Panc1 (cell line): Measurements from ENCODE around the gene BMI1. TPM values are rescaled to one million over a fixed set of nuclear protein-coding genes. Genes with fewer than 3 reads are reported as not detected.

Experiments used
- ATAC-seq: fragments of 200-7000 bp; cut with Tn5 transposase; 2 replicates; pipeline ENCODE4 v1.9.1; 2020; ENCODE audit warnings: mild to moderate bottlenecking, moderate library complexity
- BruUV-seq: library from RNA; stranded (reverse); fragments of 400-500 nt; replicated peaks from 2 replicates; lab custom pipeline; 2021; lab: Mats Ljungman, UMichigan
- CTCF ChIA-PET: fragments of 300-600 bp; sonication (Branson Sonifier 250); formaldehyde crosslinking; loops from one replicate; lab custom pipeline; 2022; ENCODE audit warnings: antibody characterized with exemption; lab: Charles Lee
- POLR2A ChIA-PET: fragments of 300-600 bp; sonication (Branson Sonifier 250); formaldehyde crosslinking; loops from one replicate; lab custom pipeline; 2022; ENCODE audit warnings: antibody characterized with exemption; lab: Charles Lee
- DNase-seq: peaks from one replicate; pipeline ENCODE4 v3.0.0-alpha.2; 2010; ENCODE audit warnings: low read depth, low spot score
- H3K27ac ChIP-seq: 2 replicates; pipeline ENCODE4 v1.5.1; 2011; ENCODE audit warnings: mild to moderate bottlenecking, low read length, inconsistent platforms
- H3K27me3 ChIP-seq: fragments of 200-500 bp; sonication (Bioruptor generic); 2 replicates; pipeline ENCODE4 v1.6.0; 2014; ENCODE audit warnings: low read length, inconsistent platforms; ENCODE audit not compliant: control insufficient read depth, insufficient read depth
- H3K36me3 ChIP-seq: fragments of 200-500 bp; sonication (Bioruptor generic); 2 replicates; pipeline ENCODE4 v1.5.1; 2014; ENCODE audit warnings: inconsistent platforms, mild to moderate bottlenecking, low read length, moderate library complexity; ENCODE audit not compliant: control insufficient read depth, insufficient read depth
- H3K4me1 ChIP-seq: 2 replicates; pipeline ENCODE4 v1.5.1; 2011; ENCODE audit warnings: inconsistent platforms, mild to moderate bottlenecking, low read length, moderate library complexity; ENCODE audit not compliant: control insufficient read depth, insufficient read depth
- H3K4me3 ChIP-seq, 2 experiments: 2 replicates each; pipeline ENCODE4 v1.5.1; 2011 to 2012; ENCODE audit warnings: low read depth in 2 of 2, low read length in 2 of 2, mild to moderate bottlenecking in 2 of 2, inconsistent platforms in 1 of 2, moderate library complexity in 1 of 2
- H3K9me3 ChIP-seq: fragments of 200-500 bp; sonication (Bioruptor generic); 2 replicates; pipeline ENCODE4 v1.5.1; 2014; ENCODE audit warnings: low read depth, mild to moderate bottlenecking, inconsistent platforms, low read length, moderate library complexity; ENCODE audit not compliant: control insufficient read depth, insufficient read depth
- POLR2AphosphoS5 ChIP-seq: IDR thresholded peaks from 2 replicates; pipeline ENCODE4 v1.6.1; 2012; ENCODE audit warnings: mild to moderate bottlenecking, low read depth, low read length, moderate library complexity
- SIN3A ChIP-seq: IDR thresholded peaks from 2 replicates; pipeline ENCODE4 v1.6.1; 2012; ENCODE audit warnings: low read depth, mild to moderate bottlenecking, low read length, moderate library complexity, borderline replicate concordance; ENCODE audit not compliant: insufficient read depth
- TCF7L2 ChIP-seq: IDR thresholded peaks from 2 replicates; pipeline ENCODE4 v1.6.1; 2011; ENCODE audit warnings: mild to moderate bottlenecking, low read depth, low read length, inconsistent platforms
- in situ Hi-C: cut with HindIII; loops from 2 replicates; pipeline ENCODE4 v1.10.0; 2016; ENCODE audit warnings: low sequenced_read_pairs, low pct_unique_long_range_greater_than_20kb
- intact Hi-C: fragments of 100-400 bp; cut with micrococcal nuclease; formaldehyde crosslinking; loops from one replicate; pipeline ENCODE4 v1.10.0; 2022; ENCODE audit not compliant: unreplicated experiment
- total RNA-seq: library from RNA; stranded (reverse); gene quantifications from one replicate; pipeline ENCODE4 v1.2.1, GENCODE V29; 2021; ENCODE audit not compliant: unreplicated experiment
- TF ChIP-seq, protein P1 (sequence below), 2 experiments: IDR thresholded peaks; 2 replicates each; pipeline ENCODE4 v1.6.1; 2011 to 2012; ENCODE audit warnings: low read depth in 2 of 2, control low read depth in 1 of 2, low read length in 1 of 2, mild to moderate bottlenecking in 1 of 2, moderate library complexity in 1 of 2; ENCODE audit not compliant: insufficient read depth in 1 of 2
- TF ChIP-seq, protein P2 (sequence below): fragments of 450-650 bp; IDR thresholded peaks from 2 replicates; pipeline ENCODE4 v1.5.1; 2017; ENCODE audit warnings: mild to moderate bottlenecking

Gene BMI1
- total RNA-seq, 1 experiment from 2014 or later: 55.1 TPM

DNA sequence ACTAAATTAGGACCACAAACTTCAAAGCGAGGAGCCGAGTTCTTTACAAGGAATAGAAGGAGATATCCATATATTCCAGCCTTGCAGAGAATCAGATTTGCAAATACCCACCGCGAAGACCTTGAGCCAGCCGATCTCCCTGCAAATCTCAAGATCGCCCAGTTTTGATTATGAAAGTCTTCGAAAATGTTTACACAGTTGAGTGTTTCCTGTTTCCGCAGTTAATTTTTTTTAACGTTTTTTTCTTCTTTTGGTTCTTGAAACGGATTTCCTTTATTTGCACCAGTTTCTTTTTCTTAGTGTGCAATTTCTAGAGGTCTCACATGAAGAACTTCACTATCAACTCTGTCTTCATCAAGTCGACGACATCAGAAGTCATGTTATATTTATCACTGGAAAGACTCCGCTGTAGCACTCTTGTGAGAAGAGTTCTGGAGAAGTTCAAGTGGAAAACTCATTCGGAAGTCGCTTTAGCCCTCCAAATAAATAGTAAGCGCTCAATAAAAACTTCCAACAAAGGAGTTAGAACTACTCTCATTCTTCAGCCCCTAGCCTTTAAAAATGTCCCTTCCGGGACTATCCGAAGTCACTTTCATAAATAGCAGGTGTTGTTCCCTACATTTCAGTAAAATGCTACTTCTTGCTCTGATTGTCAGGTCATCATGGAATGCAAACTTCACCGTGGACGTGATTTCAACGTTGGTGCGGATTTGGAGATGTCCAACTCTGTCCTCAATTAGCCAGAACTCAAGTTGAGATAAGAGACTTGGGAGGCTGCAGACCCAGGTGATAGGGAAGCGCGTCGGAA is 12.5 kb downstream of the BMI1 start:
- Histone ChIP-seq H3K27ac (no peak overlapping the region), H3K4me1 (no peaks in the 10 kb centered on the region), H3K4me3 (no peak overlapping the region), H3K27me3 (peaks cover 10% of the 10 kb centered on the region), H3K36me3 (peaks cover 15% of the 10 kb centered on the region), H3K9me3 (no peaks in the 10 kb centered on the region)
- ChIA-PET POLR2A (no interaction called here), CTCF (no interaction called here)
- ATAC-seq (no peak), DNase-seq (no peak)
- intact Hi-C loops: no loop called here
- no peak for TF ChIP-seq TCF7L2
- TF ChIP-seq, protein P1, sequence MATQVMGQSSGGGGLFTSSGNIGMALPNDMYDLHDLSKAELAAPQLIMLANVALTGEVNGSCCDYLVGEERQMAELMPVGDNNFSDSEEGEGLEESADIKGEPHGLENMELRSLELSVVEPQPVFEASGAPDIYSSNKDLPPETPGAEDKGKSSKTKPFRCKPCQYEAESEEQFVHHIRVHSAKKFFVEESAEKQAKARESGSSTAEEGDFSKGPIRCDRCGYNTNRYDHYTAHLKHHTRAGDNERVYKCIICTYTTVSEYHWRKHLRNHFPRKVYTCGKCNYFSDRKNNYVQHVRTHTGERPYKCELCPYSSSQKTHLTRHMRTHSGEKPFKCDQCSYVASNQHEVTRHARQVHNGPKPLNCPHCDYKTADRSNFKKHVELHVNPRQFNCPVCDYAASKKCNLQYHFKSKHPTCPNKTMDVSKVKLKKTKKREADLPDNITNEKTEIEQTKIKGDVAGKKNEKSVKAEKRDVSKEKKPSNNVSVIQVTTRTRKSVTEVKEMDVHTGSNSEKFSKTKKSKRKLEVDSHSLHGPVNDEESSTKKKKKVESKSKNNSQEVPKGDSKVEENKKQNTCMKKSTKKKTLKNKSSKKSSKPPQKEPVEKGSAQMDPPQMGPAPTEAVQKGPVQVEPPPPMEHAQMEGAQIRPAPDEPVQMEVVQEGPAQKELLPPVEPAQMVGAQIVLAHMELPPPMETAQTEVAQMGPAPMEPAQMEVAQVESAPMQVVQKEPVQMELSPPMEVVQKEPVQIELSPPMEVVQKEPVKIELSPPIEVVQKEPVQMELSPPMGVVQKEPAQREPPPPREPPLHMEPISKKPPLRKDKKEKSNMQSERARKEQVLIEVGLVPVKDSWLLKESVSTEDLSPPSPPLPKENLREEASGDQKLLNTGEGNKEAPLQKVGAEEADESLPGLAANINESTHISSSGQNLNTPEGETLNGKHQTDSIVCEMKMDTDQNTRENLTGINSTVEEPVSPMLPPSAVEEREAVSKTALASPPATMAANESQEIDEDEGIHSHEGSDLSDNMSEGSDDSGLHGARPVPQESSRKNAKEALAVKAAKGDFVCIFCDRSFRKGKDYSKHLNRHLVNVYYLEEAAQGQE (IDR thresholded peaks at IDR 0.05; ENCODE audit: insufficient read depth in 1 of 2, low read depth in 2 of 2, low read length in 1 of 2): no peak
- TF ChIP-seq, protein P2, sequence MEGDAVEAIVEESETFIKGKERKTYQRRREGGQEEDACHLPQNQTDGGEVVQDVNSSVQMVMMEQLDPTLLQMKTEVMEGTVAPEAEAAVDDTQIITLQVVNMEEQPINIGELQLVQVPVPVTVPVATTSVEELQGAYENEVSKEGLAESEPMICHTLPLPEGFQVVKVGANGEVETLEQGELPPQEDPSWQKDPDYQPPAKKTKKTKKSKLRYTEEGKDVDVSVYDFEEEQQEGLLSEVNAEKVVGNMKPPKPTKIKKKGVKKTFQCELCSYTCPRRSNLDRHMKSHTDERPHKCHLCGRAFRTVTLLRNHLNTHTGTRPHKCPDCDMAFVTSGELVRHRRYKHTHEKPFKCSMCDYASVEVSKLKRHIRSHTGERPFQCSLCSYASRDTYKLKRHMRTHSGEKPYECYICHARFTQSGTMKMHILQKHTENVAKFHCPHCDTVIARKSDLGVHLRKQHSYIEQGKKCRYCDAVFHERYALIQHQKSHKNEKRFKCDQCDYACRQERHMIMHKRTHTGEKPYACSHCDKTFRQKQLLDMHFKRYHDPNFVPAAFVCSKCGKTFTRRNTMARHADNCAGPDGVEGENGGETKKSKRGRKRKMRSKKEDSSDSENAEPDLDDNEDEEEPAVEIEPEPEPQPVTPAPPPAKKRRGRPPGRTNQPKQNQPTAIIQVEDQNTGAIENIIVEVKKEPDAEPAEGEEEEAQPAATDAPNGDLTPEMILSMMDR: no peak
- no peak for TF ChIP-seq POLR2AphosphoS5
- no peak for TF ChIP-seq SIN3A
- BruUV-seq: no TSS peak
- in situ Hi-C loops: no loop called here

DNA sequence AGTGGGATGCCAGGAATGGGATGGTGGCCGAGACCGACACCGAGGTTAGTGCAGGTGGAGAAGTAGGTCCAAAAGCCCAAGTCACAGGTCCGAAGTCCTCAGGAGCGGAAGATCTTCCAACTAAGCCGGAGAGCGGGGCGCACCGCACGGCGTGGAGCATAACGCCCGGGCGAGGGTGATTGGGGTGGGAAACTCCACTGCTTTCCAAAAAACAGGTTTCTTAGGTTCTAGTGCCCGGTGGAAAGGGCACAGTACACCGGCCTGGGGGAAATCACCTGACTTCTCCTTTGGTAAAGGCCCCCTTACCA is 13.0 kb downstream of the BMI1 start:
- ATAC-seq (no peak), DNase-seq (no peak)
- no peaks in the 10 kb centered on the region for H3K4me1 ChIP-seq
- POLR2A ChIA-PET: no interaction called here
- H3K27me3 ChIP-seq: peaks cover 14% of the 10 kb centered on the region
- TF ChIP-seq, protein P2: no peak
- no peak for TF ChIP-seq POLR2AphosphoS5
- TF ChIP-seq, protein P1 (IDR thresholded peaks at IDR 0.05; ENCODE audit: insufficient read depth in 1 of 2, low read depth in 2 of 2, low read length in 1 of 2): no peak
- CTCF ChIA-PET: no interaction called here
- no peaks in the 10 kb centered on the region for H3K9me3 ChIP-seq
- H3K27ac ChIP-seq: no peak overlapping the region
- intact Hi-C loops (no loop called here), in situ Hi-C loops (no loop called here)
- BruUV-seq: no TSS peak
- no peak overlapping the region for H3K4me3 ChIP-seq
- peaks cover 9% of the 10 kb centered on the region for H3K36me3 ChIP-seq
